Measurements from ENCODE around the gene AMN1.

DNA sequence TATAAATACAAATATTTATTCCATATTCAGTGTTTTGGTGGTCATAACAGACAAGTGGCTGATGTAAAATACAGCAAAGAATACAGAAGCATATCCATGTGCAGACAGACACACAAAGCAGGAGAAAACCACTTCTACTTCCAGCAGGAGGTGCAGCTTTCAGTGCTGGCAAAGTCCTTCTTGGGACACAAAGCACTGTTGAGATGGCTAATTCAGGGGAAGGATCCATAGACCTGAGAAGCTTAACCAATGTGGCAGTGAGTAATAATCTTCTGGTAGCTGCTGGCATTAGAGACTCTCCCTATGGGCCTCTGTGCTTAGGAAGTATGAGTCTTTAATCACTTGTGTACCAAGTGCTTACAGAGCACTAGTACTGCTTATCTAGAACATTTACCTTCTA is 26.8 kb downstream of the AMN1 start:
- TF ChIP-seq EZH2 (IDR thresholded peaks at IDR 0.05; ENCODE audit: low read depth, unreplicated experiment), result no peak
- TF ChIP-seq, protein P1, sequence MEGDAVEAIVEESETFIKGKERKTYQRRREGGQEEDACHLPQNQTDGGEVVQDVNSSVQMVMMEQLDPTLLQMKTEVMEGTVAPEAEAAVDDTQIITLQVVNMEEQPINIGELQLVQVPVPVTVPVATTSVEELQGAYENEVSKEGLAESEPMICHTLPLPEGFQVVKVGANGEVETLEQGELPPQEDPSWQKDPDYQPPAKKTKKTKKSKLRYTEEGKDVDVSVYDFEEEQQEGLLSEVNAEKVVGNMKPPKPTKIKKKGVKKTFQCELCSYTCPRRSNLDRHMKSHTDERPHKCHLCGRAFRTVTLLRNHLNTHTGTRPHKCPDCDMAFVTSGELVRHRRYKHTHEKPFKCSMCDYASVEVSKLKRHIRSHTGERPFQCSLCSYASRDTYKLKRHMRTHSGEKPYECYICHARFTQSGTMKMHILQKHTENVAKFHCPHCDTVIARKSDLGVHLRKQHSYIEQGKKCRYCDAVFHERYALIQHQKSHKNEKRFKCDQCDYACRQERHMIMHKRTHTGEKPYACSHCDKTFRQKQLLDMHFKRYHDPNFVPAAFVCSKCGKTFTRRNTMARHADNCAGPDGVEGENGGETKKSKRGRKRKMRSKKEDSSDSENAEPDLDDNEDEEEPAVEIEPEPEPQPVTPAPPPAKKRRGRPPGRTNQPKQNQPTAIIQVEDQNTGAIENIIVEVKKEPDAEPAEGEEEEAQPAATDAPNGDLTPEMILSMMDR (conservative IDR thresholded peaks at IDR 0.05; ENCODE audit: low read depth in 2 of 2), result peak; percentile 40 to 67
- TF ChIP-seq, protein P2, sequence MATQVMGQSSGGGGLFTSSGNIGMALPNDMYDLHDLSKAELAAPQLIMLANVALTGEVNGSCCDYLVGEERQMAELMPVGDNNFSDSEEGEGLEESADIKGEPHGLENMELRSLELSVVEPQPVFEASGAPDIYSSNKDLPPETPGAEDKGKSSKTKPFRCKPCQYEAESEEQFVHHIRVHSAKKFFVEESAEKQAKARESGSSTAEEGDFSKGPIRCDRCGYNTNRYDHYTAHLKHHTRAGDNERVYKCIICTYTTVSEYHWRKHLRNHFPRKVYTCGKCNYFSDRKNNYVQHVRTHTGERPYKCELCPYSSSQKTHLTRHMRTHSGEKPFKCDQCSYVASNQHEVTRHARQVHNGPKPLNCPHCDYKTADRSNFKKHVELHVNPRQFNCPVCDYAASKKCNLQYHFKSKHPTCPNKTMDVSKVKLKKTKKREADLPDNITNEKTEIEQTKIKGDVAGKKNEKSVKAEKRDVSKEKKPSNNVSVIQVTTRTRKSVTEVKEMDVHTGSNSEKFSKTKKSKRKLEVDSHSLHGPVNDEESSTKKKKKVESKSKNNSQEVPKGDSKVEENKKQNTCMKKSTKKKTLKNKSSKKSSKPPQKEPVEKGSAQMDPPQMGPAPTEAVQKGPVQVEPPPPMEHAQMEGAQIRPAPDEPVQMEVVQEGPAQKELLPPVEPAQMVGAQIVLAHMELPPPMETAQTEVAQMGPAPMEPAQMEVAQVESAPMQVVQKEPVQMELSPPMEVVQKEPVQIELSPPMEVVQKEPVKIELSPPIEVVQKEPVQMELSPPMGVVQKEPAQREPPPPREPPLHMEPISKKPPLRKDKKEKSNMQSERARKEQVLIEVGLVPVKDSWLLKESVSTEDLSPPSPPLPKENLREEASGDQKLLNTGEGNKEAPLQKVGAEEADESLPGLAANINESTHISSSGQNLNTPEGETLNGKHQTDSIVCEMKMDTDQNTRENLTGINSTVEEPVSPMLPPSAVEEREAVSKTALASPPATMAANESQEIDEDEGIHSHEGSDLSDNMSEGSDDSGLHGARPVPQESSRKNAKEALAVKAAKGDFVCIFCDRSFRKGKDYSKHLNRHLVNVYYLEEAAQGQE (IDR thresholded peaks at IDR 0.05; ENCODE audit: unreplicated experiment), result no peak
- TF ChIP-seq ZNF331 (CRISPR knock-in tag; IDR thresholded peaks at IDR 0.05; ENCODE audit: low read depth), result no peak
- no peak for TF ChIP-seq POLR2AphosphoS5 (IDR thresholded peaks at IDR 0.05; ENCODE audit: low read depth)
- TF ChIP-seq, protein P3, sequence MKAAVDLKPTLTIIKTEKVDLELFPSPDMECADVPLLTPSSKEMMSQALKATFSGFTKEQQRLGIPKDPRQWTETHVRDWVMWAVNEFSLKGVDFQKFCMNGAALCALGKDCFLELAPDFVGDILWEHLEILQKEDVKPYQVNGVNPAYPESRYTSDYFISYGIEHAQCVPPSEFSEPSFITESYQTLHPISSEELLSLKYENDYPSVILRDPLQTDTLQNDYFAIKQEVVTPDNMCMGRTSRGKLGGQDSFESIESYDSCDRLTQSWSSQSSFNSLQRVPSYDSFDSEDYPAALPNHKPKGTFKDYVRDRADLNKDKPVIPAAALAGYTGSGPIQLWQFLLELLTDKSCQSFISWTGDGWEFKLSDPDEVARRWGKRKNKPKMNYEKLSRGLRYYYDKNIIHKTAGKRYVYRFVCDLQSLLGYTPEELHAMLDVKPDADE (IDR thresholded peaks at IDR 0.05), result no peak
- TF ChIP-seq CREB1 (CRISPR knock-in tag; IDR thresholded peaks at IDR 0.05; ENCODE audit: low read depth), result no peak
- TF ChIP-seq EZH2phosphoT487 (IDR thresholded peaks at IDR 0.05; ENCODE audit: unreplicated experiment), result no peak
- TF ChIP-seq, protein P4, sequence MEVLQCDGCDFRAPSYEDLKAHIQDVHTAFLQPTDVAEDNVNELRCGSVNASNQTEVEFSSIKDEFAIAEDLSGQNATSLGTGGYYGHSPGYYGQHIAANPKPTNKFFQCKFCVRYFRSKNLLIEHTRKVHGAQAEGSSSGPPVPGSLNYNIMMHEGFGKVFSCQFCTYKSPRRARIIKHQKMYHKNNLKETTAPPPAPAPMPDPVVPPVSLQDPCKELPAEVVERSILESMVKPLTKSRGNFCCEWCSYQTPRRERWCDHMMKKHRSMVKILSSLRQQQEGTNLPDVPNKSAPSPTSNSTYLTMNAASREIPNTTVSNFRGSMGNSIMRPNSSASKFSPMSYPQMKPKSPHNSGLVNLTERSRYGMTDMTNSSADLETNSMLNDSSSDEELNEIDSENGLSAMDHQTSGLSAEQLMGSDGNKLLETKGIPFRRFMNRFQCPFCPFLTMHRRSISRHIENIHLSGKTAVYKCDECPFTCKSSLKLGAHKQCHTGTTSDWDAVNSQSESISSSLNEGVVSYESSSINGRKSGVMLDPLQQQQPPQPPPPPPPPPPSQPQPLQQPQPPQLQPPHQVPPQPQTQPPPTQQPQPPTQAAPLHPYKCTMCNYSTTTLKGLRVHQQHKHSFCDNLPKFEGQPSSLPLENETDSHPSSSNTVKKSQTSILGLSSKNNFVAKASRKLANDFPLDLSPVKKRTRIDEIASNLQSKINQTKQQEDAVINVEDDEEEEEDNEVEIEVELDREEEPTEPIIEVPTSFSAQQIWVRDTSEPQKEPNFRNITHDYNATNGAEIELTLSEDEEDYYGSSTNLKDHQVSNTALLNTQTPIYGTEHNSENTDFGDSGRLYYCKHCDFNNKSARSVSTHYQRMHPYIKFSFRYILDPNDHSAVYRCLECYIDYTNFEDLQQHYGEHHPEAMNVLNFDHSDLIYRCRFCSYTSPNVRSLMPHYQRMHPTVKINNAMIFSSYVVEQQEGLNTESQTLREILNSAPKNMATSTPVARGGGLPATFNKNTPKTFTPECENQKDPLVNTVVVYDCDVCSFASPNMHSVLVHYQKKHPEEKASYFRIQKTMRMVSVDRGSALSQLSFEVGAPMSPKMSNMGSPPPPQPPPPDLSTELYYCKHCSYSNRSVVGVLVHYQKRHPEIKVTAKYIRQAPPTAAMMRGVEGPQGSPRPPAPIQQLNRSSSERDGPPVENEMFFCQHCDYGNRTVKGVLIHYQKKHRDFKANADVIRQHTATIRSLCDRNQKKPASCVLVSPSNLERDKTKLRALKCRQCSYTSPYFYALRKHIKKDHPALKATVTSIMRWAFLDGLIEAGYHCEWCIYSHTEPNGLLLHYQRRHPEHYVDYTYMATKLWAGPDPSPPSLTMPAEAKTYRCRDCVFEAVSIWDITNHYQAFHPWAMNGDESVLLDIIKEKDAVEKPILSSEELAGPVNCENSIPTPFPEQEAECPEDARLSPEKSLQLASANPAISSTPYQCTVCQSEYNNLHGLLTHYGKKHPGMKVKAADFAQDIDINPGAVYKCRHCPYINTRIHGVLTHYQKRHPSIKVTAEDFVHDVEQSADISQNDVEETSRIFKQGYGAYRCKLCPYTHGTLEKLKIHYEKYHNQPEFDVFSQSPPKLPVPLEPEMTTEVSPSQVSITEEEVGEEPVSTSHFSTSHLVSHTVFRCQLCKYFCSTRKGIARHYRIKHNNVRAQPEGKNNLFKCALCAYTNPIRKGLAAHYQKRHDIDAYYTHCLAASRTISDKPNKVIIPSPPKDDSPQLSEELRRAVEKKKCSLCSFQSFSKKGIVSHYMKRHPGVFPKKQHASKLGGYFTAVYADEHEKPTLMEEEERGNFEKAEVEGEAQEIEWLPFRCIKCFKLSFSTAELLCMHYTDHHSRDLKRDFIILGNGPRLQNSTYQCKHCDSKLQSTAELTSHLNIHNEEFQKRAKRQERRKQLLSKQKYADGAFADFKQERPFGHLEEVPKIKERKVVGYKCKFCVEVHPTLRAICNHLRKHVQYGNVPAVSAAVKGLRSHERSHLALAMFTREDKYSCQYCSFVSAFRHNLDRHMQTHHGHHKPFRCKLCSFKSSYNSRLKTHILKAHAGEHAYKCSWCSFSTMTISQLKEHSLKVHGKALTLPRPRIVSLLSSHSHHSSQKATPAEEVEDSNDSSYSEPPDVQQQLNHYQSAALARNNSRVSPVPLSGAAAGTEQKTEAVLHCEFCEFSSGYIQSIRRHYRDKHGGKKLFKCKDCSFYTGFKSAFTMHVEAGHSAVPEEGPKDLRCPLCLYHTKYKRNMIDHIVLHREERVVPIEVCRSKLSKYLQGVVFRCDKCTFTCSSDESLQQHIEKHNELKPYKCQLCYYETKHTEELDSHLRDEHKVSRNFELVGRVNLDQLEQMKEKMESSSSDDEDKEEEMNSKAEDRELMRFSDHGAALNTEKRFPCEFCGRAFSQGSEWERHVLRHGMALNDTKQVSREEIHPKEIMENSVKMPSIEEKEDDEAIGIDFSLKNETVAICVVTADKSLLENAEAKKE (CRISPR knock-in tag; IDR thresholded peaks at IDR 0.05), result no peak
- no peak for TF ChIP-seq ZNF114 (CRISPR knock-in tag; IDR thresholded peaks at IDR 0.05)
- TF ChIP-seq NANOG (IDR thresholded peaks at IDR 0.05; ENCODE audit: borderline replicate concordance), result no peak
